NB4 (cell line): ENCODE measurements around the gene FSD1L.
"Not testable (repeated sequence)": the region's sequence is repeated elsewhere in the genome, so short reads cannot be mapped to it uniquely, and the experiment has no call there.

Experiments
- POLR2A ChIP-seq: IDR thresholded peaks from 2 replicates; pipeline ENCODE4 v1.6.1; 2011; ENCODE audit warnings: mild to moderate bottlenecking; ENCODE audit not compliant: insufficient read length; ENCODE audit errors: extremely low read depth
- TF ChIP-seq, protein P1 (sequence below): IDR thresholded peaks from one replicate; pipeline ENCODE4 v1.5.1; 2012; ENCODE audit warnings: low read depth, low read length

DNA sequence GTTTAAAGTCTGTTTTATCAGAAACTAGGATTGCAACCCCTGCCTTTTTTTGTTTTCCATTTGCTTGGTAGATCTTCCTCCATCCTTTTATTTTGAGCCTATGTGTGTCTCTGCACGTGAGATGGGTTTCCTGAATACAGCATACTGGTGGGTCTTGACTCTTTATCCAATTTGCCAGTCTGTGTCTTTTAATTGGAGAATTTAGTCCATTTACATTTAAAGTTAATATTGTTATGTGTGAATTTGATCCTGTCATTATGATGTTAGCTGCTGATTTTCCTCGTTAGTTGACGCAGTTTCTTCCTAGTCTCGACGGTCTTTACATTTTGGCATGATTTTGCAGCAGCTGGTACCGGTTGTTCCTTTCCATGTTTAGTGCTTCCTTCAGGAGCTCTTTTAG lies 132.1 kb downstream of the FSD1L start:
- TF ChIP-seq, protein P1, sequence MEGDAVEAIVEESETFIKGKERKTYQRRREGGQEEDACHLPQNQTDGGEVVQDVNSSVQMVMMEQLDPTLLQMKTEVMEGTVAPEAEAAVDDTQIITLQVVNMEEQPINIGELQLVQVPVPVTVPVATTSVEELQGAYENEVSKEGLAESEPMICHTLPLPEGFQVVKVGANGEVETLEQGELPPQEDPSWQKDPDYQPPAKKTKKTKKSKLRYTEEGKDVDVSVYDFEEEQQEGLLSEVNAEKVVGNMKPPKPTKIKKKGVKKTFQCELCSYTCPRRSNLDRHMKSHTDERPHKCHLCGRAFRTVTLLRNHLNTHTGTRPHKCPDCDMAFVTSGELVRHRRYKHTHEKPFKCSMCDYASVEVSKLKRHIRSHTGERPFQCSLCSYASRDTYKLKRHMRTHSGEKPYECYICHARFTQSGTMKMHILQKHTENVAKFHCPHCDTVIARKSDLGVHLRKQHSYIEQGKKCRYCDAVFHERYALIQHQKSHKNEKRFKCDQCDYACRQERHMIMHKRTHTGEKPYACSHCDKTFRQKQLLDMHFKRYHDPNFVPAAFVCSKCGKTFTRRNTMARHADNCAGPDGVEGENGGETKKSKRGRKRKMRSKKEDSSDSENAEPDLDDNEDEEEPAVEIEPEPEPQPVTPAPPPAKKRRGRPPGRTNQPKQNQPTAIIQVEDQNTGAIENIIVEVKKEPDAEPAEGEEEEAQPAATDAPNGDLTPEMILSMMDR = not testable (repeated sequence)
- not testable (repeated sequence) for TF ChIP-seq POLR2A
